ENCODE data around the gene VIP. TPM values are rescaled to one million over a fixed set of nuclear protein-coding genes. Genes with fewer than 3 reads are reported as not detected.

The VIP gene
- total RNA-seq, 2 donors from 2014 or later: 9.0 to 11.5 TPM

DNA sequence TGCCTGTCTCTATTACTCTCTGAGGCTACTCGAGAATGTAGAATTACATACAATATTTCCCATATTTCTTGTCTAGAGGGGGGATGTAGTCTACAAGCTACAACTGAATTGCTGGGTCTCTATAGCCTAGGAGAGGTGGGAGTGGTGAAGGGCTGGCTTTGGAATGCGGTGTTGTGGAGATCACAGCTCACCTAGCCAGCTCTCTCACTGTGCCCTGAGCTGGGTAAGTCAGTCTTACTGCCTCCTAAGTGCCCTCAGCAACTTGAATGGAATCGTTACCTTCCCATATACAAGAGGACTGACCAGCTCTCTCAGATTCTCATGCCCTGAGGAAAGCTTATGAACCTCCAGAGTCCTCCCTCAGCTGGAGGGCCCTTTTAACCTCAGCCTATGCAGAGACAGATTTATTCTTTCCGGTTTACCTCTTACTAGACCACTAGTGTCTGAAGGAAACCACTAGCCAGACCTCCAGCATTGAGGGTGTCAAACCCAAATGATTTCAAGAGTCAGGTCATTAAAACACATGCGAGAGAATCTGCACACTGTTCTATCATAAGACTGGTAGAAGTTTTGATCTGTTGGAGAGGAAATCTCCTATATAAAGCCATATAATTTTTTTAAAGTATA, 20.6 kb downstream of the VIP start:
- intact Hi-C loops (cut with DNase I, micrococcal nuclease): no loop called here
- ATAC-seq (no peak), DNase-seq (no peak)

DNA sequence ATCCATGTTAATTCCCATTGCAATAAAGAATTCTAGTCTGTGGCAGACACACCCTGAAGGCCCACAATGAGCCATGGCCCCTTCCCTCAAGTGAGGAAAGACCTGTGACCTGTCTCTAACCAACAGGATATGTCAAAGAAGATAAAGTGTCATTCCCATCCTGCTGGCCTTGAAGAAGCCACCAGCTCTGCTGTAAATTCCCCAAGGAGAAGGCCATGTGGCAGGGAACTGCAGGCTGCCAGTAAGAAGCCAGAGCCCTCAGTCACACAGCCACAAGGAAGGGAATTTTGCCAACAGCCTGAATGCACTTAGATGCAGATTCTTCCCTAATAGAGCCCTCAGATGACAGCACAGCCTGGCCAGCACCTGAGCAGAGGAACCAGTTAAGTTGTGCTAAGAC, 24.8 kb downstream of the VIP start:
- intact Hi-C loops (cut with DNase I, micrococcal nuclease): no loop called here
- DNase-seq: no peak

DNA sequence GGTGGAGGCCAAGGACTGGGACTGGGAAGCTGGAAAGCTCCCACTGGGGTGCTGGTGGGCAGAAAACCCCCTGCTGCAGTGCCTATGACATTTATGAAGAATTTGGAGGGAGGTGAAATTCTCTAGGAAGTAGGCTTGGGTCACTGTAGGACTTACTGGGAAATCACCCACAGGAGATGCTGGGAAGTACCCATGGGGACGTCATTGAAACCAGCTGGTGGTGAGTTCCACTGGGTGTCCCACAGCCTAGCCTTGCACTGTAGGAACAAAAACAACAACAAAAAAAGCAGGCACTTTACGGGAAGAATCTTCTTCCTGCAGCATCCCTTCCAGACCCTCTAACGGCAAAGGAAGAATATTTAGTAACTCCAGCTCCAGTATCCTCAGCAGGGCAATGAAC, 26.2 kb downstream of the VIP start:
- no peak for ATAC-seq
- intact Hi-C loops (cut with DNase I, micrococcal nuclease): no loop called here
- DNase-seq: no peak

More for the DNA sequence above, 24.8 kb downstream of the VIP start:
- no peak for ATAC-seq

DNA sequence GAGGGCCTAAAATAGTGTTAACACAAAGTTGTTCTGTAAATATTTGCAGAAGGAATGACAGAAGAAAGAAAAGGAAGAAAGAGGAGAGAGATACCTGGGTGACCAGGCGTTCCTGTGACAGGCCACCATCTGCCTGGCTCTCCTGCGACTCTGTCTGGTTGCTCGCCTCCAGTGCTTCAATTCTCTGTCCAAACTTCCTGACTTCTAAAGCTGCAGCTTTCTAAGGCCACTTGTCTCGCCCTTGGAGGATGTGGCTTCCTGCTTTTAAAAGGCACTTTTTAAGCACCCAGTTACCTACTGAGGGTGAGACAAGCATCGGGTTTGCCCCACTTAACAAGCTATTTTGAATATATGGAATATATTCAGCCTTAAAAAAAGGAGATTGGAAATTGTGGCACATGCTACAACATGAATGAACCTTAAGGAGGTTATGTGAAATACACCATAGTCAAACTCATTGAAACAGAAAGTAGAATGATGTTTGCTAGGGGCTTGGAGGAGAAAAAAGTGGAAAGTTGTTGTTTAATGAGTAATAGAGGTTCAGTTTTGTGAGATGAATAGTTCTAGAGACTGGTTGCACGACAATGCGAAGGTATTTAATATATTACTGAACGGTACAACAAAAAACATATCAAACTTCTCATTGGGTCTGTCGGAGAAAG, 32.8 kb downstream of the VIP start:
- intact Hi-C loops (cut with DNase I, micrococcal nuclease): no loop called here
- ATAC-seq: no peak

DNA sequence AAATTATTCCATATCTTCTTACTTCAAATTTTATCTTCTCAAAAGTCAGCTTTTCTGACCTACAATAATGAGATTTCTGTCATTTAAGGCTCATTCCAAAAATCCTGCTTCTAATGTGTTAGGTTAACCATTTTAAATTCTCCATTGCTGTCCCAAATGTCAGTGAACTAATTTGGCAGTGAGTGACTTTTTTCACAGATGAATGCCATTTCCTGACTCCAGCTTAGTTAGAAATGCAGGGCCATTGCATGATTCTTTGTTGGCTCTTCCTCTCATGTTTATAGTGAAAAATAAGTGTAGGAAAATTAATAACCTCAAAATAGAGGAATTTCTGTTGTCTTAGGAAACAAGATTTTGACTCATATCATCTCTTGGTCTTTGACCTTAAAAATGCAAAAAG, 44.1 kb downstream of the VIP start:
- intact Hi-C loops (cut with DNase I, micrococcal nuclease): no loop called here
- no peak for DNase-seq
- ATAC-seq: no peak

More for the DNA sequence above, 32.8 kb downstream of the VIP start:
- no peak for DNase-seq

DNA sequence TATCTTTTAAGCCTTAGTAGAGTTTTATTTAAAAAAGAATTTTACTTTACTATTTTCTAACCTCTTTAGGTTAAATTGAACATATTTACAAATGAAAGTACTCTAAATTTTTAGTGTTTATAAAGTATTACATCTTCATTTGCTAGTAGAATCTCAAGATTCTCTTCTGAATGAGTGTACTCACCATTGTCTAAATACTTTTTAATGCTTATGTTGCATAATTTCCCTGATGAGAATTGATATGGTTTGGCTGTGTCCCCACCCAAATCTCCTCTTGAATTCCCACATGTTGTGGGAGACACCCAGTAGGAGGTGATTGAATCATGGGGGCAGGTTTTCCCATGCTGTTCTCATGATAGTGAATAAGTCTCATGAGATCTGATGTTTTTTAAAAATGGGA, 53.6 kb downstream of the VIP start:
- ATAC-seq (no peak), DNase-seq (no peak)
- intact Hi-C loops (cut with DNase I, micrococcal nuclease): no loop called here

Other genes with a start within 250 kb of the VIP start
- 10 to 100 TPM; 15.8 to 30.1 TPM for gene SYNE1, start 113.4 kb upstream of the VIP start, total RNA-seq
- 1 to 10 TPM; 2.0 to 3.7 TPM for gene MYCT1, start 52.9 kb upstream of the VIP start, total RNA-seq
- gene FBXO5, start 232.2 kb downstream of the VIP start, total RNA-seq: 1 to 10 TPM; 3.7 to 4.5 TPM